GM12873 (cell line): ENCODE results near the gene FUCA2.

Experiments used
- CTCF ChIP-seq: IDR thresholded peaks from 2 replicates; pipeline ENCODE4 v1.5.1; 2012; ENCODE audit warnings: low read depth, mild to moderate bottlenecking, moderate library complexity, low read length, control low read depth; ENCODE audit not compliant: insufficient read depth; ENCODE audit errors: missing control alignments

Gene FUCA2

GRCh38 chr6:143549949-143550268 is 38.4 kb upstream of the FUCA2 start:
- TF ChIP-seq CTCF: no peak

GRCh38 chr6:143549221-143549948 is 37.9 kb upstream of the FUCA2 start:
- TF ChIP-seq CTCF: no peak

GRCh38 chr6:143546599-143546998 is 35.1 kb upstream of the FUCA2 start:
- no peak for TF ChIP-seq CTCF

GRCh38 chr6:143545976-143546547 is 34.5 kb upstream of the FUCA2 start:
- TF ChIP-seq CTCF: no peak

GRCh38 chr6:143545165-143545564 is 33.6 kb upstream of the FUCA2 start:
- TF ChIP-seq CTCF: no peak

GRCh38 chr6:143544011-143544696 is 32.6 kb upstream of the FUCA2 start:
- no peak for TF ChIP-seq CTCF

GRCh38 chr6:143543435-143543834 is 31.9 kb upstream of the FUCA2 start:
- no peak for TF ChIP-seq CTCF
